ENCODE results near the gene PPP1R16B.
"Not testable (repeated sequence)": the region's sequence is repeated elsewhere in the genome, so short reads cannot be mapped to it uniquely, and the experiment has no call there.

Gene PPP1R16B

GRCh38 chr20:38950254-38950653 lies 144.8 kb downstream of the PPP1R16B start:
- H3K4me3 ChIP-seq (ENCODE audit: low read length) = no peak overlapping the region
- TF ChIP-seq, protein P1, sequence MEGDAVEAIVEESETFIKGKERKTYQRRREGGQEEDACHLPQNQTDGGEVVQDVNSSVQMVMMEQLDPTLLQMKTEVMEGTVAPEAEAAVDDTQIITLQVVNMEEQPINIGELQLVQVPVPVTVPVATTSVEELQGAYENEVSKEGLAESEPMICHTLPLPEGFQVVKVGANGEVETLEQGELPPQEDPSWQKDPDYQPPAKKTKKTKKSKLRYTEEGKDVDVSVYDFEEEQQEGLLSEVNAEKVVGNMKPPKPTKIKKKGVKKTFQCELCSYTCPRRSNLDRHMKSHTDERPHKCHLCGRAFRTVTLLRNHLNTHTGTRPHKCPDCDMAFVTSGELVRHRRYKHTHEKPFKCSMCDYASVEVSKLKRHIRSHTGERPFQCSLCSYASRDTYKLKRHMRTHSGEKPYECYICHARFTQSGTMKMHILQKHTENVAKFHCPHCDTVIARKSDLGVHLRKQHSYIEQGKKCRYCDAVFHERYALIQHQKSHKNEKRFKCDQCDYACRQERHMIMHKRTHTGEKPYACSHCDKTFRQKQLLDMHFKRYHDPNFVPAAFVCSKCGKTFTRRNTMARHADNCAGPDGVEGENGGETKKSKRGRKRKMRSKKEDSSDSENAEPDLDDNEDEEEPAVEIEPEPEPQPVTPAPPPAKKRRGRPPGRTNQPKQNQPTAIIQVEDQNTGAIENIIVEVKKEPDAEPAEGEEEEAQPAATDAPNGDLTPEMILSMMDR (conservative IDR thresholded peaks at IDR 0.05; ENCODE audit: low read depth, low read length) = no peak
- DNase-seq (ENCODE audit: low read depth) = no peak

GRCh38 chr20:38951611-38952010 lies 146.1 kb downstream of the PPP1R16B start:
- DNase-seq (ENCODE audit: low read depth) = no peak
- no peak overlapping the region for H3K4me3 ChIP-seq (ENCODE audit: low read length)
- TF ChIP-seq, protein P1 (conservative IDR thresholded peaks at IDR 0.05; ENCODE audit: low read depth, low read length) = no peak

DNA sequence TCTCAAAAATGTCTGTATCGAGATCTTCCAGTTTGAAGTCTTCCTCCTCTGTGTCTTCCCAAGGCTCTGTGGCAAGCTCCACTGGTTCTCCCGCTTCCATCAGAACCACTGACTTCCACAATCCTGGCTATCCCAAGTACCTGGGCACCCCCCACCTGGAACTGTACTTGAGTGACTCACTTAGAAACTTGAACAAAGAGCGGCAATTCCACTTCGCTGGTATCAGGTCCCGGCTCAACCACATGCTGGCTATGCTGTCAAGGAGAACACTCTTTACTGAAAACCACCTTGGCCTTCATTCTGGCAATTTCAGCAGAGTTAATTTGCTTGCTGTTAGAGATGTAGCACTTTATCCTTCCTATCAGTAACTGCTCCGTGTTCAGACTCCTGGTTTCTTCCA lies 146.7 kb downstream of the PPP1R16B start:
- no peak overlapping the region for H3K4me3 ChIP-seq (ENCODE audit: low read length)

GRCh38 chr20:38953630-38954340 lies 148.3 kb downstream of the PPP1R16B start:
- H3K4me3 ChIP-seq (ENCODE audit: low read length) = no peak overlapping the region
- no peak for DNase-seq (ENCODE audit: low read depth)
- TF ChIP-seq, protein P1 (conservative IDR thresholded peaks at IDR 0.05; ENCODE audit: low read depth, low read length) = no peak

More for the DNA sequence above, 146.7 kb downstream of the PPP1R16B start:
- TF ChIP-seq, protein P1 (conservative IDR thresholded peaks at IDR 0.05; ENCODE audit: low read depth, low read length) = no peak
- DNase-seq (ENCODE audit: low read depth) = no peak

DNA sequence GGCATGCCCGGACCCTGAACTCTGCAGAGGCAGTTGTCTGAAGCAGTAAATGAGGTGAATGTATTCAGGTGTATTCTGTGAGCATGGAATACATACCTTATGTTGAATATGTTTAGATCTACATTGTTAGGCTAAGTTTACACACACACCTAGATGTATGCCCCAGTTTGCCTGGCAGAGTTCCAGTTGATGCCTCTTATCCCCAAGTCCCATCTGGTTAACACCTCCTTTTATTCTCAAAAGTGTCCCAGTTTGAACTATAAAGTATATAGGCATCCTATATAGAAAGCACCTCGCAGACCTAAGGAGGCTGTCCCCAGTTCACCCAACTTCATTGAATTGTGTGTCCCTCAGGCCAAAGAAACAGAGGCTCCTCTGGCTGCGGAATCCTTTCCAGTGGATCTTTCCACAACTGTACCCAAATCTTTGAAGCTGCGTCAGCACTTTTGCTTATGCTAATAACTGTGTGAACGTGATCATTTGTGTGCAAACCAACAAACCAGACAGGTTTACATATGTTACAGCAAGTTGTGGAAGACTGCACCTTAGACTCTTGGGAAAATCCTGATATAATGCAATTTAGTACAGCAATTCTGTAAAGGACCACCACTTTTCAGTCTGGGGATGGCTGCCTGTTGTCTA lies 151.9 kb downstream of the PPP1R16B start:
- DNase-seq (ENCODE audit: low read depth) = no peak
- TF ChIP-seq, protein P1 (conservative IDR thresholded peaks at IDR 0.05; ENCODE audit: low read depth, low read length) = no peak
- H3K4me3 ChIP-seq (ENCODE audit: low read length) = no peak overlapping the region

DNA sequence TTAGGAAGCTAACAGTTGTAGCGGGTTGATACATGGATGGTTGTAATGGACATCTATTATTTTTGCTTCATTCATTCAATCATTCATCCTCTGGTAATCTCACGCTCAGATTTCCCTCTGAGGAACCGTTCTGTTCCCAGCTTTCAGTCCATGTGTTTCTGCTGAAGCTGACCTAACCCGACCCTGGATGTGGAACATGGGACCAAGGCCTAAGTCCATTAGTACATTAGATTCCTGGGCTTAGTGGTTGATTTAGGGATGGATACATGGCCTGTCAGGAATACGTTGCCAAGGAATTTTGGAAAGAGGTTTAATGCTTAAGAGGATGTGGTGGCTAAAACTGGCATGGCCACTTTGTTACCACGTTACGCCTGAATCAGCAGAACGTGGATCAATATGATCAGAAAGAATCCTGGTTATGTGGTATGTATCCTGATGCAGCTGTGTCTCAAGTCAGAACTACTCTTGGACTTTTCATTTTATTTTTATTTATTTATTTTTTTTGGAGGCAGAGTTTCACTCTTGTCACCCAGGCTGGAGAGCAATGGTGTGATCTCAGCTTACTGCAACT lies 152.5 kb downstream of the PPP1R16B start:
- H3K4me3 ChIP-seq (ENCODE audit: low read length) = no peak overlapping the region
- no peak for DNase-seq (ENCODE audit: low read depth)
- TF ChIP-seq, protein P1 (conservative IDR thresholded peaks at IDR 0.05; ENCODE audit: low read depth, low read length) = no peak

- not testable (repeated sequence) for H3K4me3 ChIP-seq (ENCODE audit: low read length); DNase-seq (ENCODE audit: low read depth)
Measured at GRCh38 chr20:38960187-38960687, 154.7 kb downstream of the PPP1R16B start.
